DND-41 (cell line): ENCODE measurements around the gene TMEM163.

Experiments
- ATAC-seq: fragments of 200-7000 bp; cut with Tn5 transposase; 3 replicates; pipeline ENCODE4 v1.9.1; 2021; ENCODE audit warnings: low read depth; ENCODE audit not compliant: insufficient read depth
- DNase-seq: peaks from one replicate; pipeline ENCODE4 v3.0.0-alpha.2; 2020
- H2AFZ ChIP-seq: 2 replicates; pipeline ENCODE4 v1.6.0; 2012; ENCODE audit warnings: low read depth, low read length
- H3K27ac ChIP-seq: 2 replicates; pipeline ENCODE4 v1.5.1; 2012; ENCODE audit warnings: low read length, inconsistent platforms
- H3K27me3 ChIP-seq: fragments of 200-600 bp; sonication (generic); 2 replicates; pipeline ENCODE4 v1.6.0; 2012; ENCODE audit warnings: low read length, mild to moderate bottlenecking, inconsistent platforms; ENCODE audit not compliant: insufficient read depth, poor library complexity
- H3K36me3 ChIP-seq: 2 replicates; pipeline ENCODE4 v1.5.1; 2012; ENCODE audit warnings: low read length, inconsistent platforms; ENCODE audit not compliant: insufficient read depth
- H3K4me1 ChIP-seq: 2 replicates; pipeline ENCODE4 v1.5.1; 2012; ENCODE audit warnings: mild to moderate bottlenecking, low read length; ENCODE audit not compliant: insufficient read depth
- H3K4me2 ChIP-seq: 2 replicates; pipeline ENCODE4 v1.6.0; 2012; ENCODE audit warnings: mild to moderate bottlenecking, moderate library complexity, low read length, inconsistent platforms; ENCODE audit not compliant: insufficient read depth
- H3K4me3 ChIP-seq, 2 experiments: fragments of 200-600 bp in 1 of 2; shearing (Covaris generic) in 1 of 2; 2 replicates each; pipeline ENCODE4 v1.5.1; 2012 to 2016; ENCODE audit warnings: inconsistent platforms in 2 of 2, low read length in 2 of 2, mild to moderate bottlenecking in 2 of 2, low read depth in 1 of 2, moderate library complexity in 1 of 2
- H3K79me2 ChIP-seq: 2 replicates; pipeline ENCODE4 v1.6.0; 2012; ENCODE audit warnings: low read length, inconsistent platforms; ENCODE audit not compliant: insufficient read depth
- H3K9ac ChIP-seq: 2 replicates; pipeline ENCODE4 v1.6.0; 2012; ENCODE audit warnings: low read depth, mild to moderate bottlenecking, inconsistent platforms, low read length, moderate library complexity
- H3K9me3 ChIP-seq: 2 replicates; pipeline ENCODE4 v1.5.1; 2012; ENCODE audit warnings: low read length, moderate library complexity, mild to moderate bottlenecking, inconsistent platforms; ENCODE audit not compliant: insufficient read depth, severe bottlenecking
- H4K20me1 ChIP-seq: 2 replicates; pipeline ENCODE4 v1.6.0; 2012; ENCODE audit warnings: low read length; ENCODE audit not compliant: insufficient read depth
- CTCF ChIP-seq: IDR thresholded peaks from 2 replicates; pipeline ENCODE4 v1.5.1; 2012; ENCODE audit warnings: borderline replicate concordance, low read length, moderate library complexity, mild to moderate bottlenecking; ENCODE audit not compliant: poor library complexity, severe bottlenecking; ENCODE audit errors: extremely low read depth
- EZH2 ChIP-seq: IDR thresholded peaks from 3 replicates; pipeline ENCODE4 v1.6.1; 2012; ENCODE audit warnings: borderline replicate concordance, low read depth, mild to moderate bottlenecking, moderate library complexity, low read length, inconsistent platforms; ENCODE audit not compliant: severe bottlenecking

Gene TMEM163

GRCh38 chr2:134712299-134712698, 6.5 kb downstream of the TMEM163 start:
- Histone ChIP-seq H3K27me3 (no peaks in the 10 kb centered on the region), H3K27ac (no peak overlapping the region), H3K4me2 (no peak overlapping the region), H2AFZ (no peak overlapping the region), H4K20me1 (no peaks in the 10 kb centered on the region), H3K4me1 (peaks cover 51% of the 10 kb centered on the region), H3K79me2 (no peaks in the 10 kb centered on the region), H3K9ac (no peak overlapping the region), H3K36me3 (no peaks in the 10 kb centered on the region), H3K9me3 (no peaks in the 10 kb centered on the region), H3K4me3 (no peak overlapping the region)
- ATAC-seq (no peak), DNase-seq (no peak)
- no peak for TF ChIP-seq CTCF
- no peak for TF ChIP-seq EZH2

DNA sequence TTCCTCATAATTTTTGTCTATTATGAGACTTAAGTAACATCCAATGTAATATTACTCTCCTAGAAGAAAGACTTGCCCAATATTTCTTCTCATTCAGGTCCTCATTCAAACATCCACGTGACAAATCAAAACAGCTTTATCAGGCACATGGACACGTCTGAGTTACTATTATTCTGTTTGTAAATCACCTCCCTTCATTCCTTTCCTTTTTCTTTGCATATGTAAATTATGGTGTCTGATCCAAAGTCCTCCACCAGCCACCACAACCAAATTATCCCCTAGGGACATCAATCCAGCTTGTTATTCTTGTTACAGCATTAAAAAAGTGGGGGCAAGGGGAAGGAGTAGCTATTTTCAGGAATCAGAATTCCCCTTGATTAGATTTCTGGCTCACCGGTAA, 7.1 kb downstream of the TMEM163 start:
- no peaks in the 10 kb centered on the region for H3K36me3 ChIP-seq
- H4K20me1 ChIP-seq: no peaks in the 10 kb centered on the region
- no peak overlapping the region for H3K4me3 ChIP-seq
- DNase-seq: no peak
- no peak overlapping the region for H3K9ac ChIP-seq
- no peak overlapping the region for H2AFZ ChIP-seq
- no peak overlapping the region for H3K4me2 ChIP-seq
- H3K79me2 ChIP-seq: no peaks in the 10 kb centered on the region
- no peak for ATAC-seq
- no peak for TF ChIP-seq CTCF
- no peak for TF ChIP-seq EZH2
- H3K27me3 ChIP-seq: no peaks in the 10 kb centered on the region
- no peaks in the 10 kb centered on the region for H3K9me3 ChIP-seq
- peaks cover 48% of the 10 kb centered on the region for H3K4me1 ChIP-seq
- no peak overlapping the region for H3K27ac ChIP-seq

- Histone ChIP-seq H3K9ac (no peak overlapping the region), H3K27ac (no peak overlapping the region), H3K36me3 (no peaks in the 10 kb centered on the region), H4K20me1 (no peaks in the 10 kb centered on the region; the same call in 1 of the 2 replicates), H2AFZ (no peak overlapping the region), H3K27me3 (no peaks in the 10 kb centered on the region), H3K4me2 (no peak overlapping the region), H3K9me3 (no peaks in the 10 kb centered on the region), H3K4me3 (no peak overlapping the region), H3K79me2 (no peaks in the 10 kb centered on the region), H3K4me1 (peaks cover 7% of the 10 kb centered on the region; the same call in 1 of the 2 replicates)
- DNase-seq (no peak), ATAC-seq (no peak)
- TF ChIP-seq CTCF (no peak), EZH2 (no peak)
These were observed 11.5 kb downstream of the TMEM163 start for GRCh38 chr2:134707330-134707676.
